HG03439 (cell line): ENCODE results near the gene LSM10.

ENCODE experiments used
- ATAC-seq: cut with Tn5 transposase; IDR thresholded peaks from one replicate; pipeline ENCODE4 v1.9.1; 2021; ENCODE audit warnings: mild to moderate bottlenecking, moderate library complexity; ENCODE audit not compliant: unreplicated experiment

LSM10 gene

DNA sequence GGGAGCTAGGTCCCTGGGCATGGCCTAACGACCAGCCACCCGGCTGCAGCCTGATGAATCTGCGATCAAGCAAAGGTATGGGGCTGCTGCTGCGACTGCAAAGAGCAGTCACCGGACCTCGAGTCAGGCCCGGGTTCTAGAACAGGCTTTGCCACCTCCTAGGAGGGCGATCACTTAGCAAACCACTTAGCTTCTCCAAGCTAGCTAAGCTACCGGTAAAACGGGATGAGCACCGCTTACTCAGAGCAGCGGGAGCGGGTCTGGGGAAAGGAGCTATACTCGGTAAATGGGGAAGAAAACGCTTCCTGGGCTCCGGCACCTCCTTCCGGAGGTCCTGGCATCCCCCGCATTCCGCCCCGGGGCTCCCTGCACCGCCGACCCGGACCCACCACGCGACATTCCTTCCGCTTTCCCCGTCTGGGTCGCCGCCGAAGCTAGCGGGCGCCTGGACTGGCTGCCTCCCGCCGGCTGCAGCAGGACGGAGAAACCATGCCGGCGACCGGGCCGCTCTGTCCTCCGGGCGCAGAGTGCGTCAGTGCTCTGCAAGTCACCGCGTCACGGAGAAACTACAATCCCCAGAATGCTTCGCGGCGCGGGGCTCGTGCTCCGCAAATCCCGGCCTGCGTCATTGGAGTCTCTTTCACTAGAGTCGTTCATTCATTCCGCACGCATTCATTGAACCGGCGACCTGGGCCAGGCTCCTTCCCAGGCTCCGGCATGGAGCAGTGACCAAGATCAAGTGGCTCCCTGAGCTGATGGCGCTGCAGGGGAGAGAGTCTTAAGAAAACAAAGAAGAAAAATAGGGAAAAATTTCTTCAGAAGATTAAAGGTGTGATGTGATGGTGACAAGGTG, at the start of gene LSM10:
TSS of gene LSM10 (minus strand) at position 531 of the 853 bp plus-strand sequence. CDS start 3,779 bp downstream, outside the sequence.
- ATAC-seq = peak; percentile 84

GRCh38 chr1:36447450-36447849, 49.7 kb upstream of the LSM10 start:
- no peak for ATAC-seq

DNA sequence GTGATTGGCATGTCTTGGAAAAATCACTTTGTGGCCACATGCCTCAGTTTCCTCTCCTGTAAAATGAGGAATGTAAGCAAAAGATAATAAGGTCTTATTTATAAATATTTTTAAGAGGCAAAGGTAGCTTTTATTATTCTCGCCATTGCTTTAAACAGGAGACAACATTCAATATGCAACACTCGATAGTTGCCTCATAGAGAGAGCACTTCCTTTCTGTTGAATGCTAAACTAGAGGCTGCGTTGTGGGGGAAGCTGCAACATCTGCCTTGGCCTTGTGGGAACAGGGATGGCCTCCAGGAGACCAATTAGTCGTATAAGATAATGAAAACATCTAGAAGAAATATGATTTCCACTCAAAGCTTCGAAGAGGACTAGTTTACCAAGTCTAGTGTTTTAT, 49.0 kb upstream of the LSM10 start:
- no peak for ATAC-seq

- ATAC-seq = no peak
Observed at GRCh38 chr1:36446271-36446670, 48.6 kb upstream of the LSM10 start.

DNA sequence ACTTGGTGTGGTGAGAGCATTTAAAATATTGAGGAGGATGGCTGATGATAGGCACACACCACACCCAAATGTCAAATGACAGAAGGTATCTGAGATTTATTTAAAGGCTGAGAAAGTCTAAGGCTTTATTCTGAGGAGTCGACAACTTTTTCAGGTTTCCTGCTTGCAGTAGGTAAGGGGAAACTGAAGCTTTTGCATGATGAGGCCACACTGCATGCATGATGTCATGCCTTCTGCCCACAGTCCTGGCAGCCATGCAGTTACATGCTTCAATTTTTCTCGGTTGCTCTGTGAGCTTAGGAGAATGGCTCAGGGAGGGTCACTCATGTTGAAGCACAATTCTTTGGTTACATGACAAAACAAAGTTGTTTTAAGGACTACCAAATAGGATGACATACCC, 45.6 kb upstream of the LSM10 start:
- ATAC-seq = no peak

DNA sequence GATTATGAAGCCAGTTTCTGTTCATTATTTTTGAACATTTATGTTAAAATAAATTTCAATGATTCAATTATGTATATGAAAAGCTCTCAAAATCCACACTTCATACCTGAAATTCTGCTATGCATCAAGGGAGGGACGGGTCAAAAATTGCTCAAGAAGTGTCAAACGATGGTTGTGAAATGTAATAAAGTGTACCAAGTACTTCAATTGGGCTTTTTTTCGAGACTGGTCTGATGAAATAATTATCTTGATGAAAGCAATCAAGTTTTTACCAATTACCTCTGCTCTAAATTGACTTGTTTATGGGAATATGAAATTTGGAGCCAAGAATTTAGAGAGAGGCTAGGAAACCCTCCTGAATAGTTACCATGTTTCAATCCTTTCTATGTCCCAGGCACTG, 44.6 kb upstream of the LSM10 start:
- no peak for ATAC-seq

DNA sequence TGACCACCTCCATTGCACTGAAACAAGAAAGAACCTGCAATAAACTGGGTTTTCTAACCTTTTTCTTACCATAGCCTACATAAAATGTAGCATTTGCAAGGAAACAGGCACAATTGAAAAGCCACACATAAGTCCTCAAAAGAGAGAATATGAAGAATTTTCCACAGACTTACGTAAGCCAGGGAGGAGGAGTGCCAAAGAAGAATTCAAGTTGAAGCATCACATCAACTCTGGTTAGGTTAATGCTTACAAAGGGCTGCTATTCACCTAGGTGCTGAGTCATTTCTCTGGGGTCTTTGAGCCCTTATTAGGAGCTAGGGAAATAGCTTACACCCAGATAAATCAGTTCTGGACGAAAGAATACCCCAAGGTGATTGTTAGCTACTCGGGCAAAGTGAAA, 42.9 kb upstream of the LSM10 start:
- ATAC-seq = no peak

GRCh38 chr1:36440044-36440443, 42.3 kb upstream of the LSM10 start:
- ATAC-seq = no peak

DNA sequence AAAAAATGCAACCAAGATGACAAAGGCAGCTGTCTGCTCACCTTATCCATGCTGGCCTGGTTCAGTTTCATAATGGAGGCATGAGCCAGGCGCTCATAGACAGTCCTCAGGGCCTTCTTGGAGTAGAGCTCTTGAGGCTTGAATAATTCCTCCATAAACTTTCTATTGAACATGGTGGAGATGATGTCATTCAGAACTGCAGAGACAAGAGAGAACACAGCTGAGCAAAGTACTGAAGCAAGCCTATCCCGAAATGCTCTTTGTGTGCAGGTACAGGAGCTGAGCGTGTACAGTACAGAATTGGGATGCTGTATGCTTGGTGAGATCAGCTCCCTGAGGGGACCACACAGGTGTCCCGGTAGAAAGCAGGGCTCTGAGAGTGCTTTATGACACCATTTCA, 41.0 kb upstream of the LSM10 start:
- no peak for ATAC-seq

DNA sequence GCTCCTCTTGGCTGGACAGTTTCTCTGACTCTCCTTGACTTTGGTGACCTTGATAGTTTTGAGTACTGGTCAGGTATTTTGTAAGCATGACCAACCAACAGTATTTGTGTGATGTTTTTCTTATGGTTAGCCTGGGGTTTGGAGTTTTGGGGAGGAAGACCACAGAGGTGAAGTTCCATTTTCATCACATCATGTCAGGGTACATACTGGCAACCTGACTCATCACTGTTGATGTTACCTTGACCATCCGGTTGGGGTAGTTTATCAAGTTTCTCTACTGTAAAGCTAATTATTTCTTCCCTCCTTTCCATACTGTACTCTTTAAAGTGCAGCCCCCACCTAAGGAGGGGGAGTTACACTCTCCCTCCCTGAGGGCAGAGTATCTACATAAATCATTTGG, 39.1 kb upstream of the LSM10 start:
- no peak for ATAC-seq

DNA sequence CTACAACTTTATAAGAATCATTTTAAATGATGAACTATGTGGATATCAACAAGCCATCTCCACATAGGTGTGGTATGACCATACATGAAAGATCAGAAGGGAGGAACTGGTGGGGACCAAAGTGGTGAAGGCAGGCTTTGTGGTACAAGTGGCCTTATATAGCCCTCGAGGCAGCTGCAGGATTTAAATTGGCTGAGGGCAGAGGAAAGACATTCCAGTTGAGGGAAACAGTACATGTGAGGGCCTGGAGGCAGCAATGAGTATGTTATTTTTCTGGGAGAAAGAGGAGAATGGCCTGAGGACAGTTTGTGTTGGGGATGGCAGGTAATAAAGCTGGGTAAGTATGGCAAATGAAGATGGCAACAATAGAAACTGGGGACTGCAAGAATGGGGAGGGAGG, 35.4 kb upstream of the LSM10 start:
- no peak for ATAC-seq

DNA sequence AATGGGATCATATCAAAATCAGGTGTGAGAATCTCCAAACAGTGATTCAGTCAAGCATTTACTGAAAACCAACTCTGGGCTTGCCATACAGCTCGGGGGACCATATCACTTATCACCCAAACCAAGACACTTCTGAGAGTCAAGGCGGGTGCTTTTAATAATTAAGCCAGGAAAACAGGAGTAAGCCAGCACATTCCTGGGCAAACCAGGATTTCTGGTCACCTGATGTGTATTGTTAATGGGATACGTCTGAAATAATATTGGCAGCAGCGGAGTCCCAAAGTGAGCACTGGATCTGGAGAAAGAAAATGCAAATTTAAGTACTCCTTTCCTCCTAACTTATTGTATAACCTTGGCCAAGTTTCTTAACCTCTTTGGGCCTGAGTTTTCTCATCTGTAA, 34.9 kb upstream of the LSM10 start:
- ATAC-seq = no peak

- no peak for ATAC-seq
Observed at GRCh38 chr1:36425791-36426190, 28.1 kb upstream of the LSM10 start.

- no peak for ATAC-seq
Observed at GRCh38 chr1:36421649-36422048, 23.9 kb upstream of the LSM10 start.

DNA sequence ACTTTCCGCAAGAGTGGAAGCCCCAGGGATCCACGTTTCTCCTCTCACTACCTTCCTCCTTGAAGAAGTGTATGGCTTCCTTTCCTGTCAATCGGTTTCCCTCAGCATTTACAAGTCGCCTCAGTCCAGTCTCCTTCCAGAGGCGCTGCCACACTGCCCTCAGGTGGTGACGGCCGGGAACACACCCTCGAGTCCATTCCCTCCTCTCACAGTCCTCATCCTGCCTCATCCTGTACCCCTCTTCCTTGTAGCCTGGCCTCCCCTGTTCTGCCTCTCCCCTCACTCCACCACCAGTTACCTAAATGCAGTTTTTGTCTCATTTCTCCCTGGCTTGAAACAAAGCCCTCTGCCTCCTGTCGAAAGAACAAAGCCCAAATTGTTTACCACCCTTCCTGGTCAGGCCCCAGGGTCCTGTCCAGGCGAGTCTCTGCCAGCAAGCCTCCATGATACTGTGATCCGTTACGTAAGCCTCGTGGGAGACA, 23.2 kb upstream of the LSM10 start:
- ATAC-seq = no peak

- no peak for ATAC-seq
Observed at GRCh38 chr1:36420409-36420808, 22.7 kb upstream of the LSM10 start.

GRCh38 chr1:36419569-36419968, 21.9 kb upstream of the LSM10 start:
- no peak for ATAC-seq

- no peak for ATAC-seq
Observed at GRCh38 chr1:36419140-36419539, 21.4 kb upstream of the LSM10 start.

- ATAC-seq = no peak
Observed at GRCh38 chr1:36417931-36418330, 20.2 kb upstream of the LSM10 start.

DNA sequence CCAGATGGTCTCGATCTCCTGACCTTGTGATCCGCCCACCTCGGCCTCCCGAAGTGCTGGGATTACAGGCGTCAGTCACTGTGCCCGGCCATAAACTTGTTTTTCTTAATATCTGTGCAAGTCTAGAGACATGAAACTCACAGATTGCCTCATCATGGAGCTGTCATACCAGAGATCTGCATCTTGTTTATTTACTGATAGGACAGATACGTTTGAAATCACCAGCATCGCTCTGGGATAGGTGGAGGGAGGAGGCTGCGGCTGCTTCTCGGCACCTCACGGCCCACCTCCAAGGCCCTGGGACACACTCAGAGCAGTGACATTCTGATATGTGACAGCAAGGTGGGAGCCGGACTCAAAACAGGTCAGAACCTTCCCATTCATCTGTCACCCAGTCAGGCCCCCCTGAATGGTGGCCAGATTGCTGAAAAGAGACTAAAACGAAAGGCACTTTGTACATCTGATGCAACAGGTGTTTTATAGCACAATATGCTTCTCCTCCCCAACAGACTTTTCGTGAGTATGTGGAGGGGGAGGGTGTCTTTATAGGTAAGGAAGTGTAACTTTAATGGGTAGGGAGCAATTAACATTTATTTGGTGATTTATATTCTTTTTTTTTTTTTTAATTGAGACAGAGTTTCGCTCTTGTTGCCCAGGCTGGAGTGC, 18.1 kb upstream of the LSM10 start:
- no peak for ATAC-seq

- no peak for ATAC-seq
Observed at GRCh38 chr1:36414384-36414783, 16.7 kb upstream of the LSM10 start.
